Measurements from ENCODE around the gene MEPCE. TPM values are rescaled to one million over a fixed set of nuclear protein-coding genes. Genes with fewer than 3 reads are reported as not detected.

Gene MEPCE
- total and polyA plus RNA-seq, 2 of the 8 experiments (the other 6 are each of a cell fraction or from before 2014, with no cell fraction given), result 22.8 to 48.8 TPM

GRCh38 chr7:100478958-100479660, 49.5 kb downstream of the MEPCE start, which contains the start of gene TSC22D4 (continued):
- TF ChIP-seq CHD7 (IDR thresholded peaks at IDR 0.05; ENCODE audit: insufficient replicate concordance, low read length), result no peak
- no peak for TF ChIP-seq RXRA (IDR thresholded peaks at IDR 0.05; ENCODE audit: insufficient read depth, low read depth, low read length)
- TF ChIP-seq RBBP5 (IDR thresholded peaks at IDR 0.05; ENCODE audit: borderline replicate concordance, low read depth, low read length), result no peak
- TF ChIP-seq SUZ12 (IDR thresholded peaks at IDR 0.05; ENCODE audit: low read length), result no peak
- TF ChIP-seq ZNF274 (IDR thresholded peaks at IDR 0.05; ENCODE audit: borderline replicate concordance, extremely low read depth, low read length), result no peak
- TF ChIP-seq KDM4A (IDR thresholded peaks at IDR 0.05; ENCODE audit: low read depth, low read length, severe bottlenecking), result peak; percentile 81
- no peak for TF ChIP-seq BCL11A (IDR thresholded peaks at IDR 0.05; ENCODE audit: low read depth in 2 of 2, low read length in 2 of 2)
- no peak for TF ChIP-seq POU5F1 (IDR thresholded peaks at IDR 0.05; ENCODE audit: low read depth, low read length)
- TF ChIP-seq GABPA (IDR thresholded peaks at IDR 0.05; ENCODE audit: borderline replicate concordance, insufficient read depth, low read length), result no peak
- no peak for TF ChIP-seq BRCA1 (IDR thresholded peaks at IDR 0.05; ENCODE audit: low read depth, low read length)
- peak; percentile 38; the same call in 1 of the 2 replicates for TF ChIP-seq SRF (IDR thresholded peaks at IDR 0.05; ENCODE audit: low read depth, low read length)

Measured in H1 (cell line).